ENCODE data around the gene NGEF. TPM values are rescaled to one million over a fixed set of nuclear protein-coding genes. Genes with fewer than 3 reads are reported as not detected.

Gene NGEF
- total RNA-seq, 4 donors from 2014 or later: 0.29 to 18.4 (median 5.2) TPM

DNA sequence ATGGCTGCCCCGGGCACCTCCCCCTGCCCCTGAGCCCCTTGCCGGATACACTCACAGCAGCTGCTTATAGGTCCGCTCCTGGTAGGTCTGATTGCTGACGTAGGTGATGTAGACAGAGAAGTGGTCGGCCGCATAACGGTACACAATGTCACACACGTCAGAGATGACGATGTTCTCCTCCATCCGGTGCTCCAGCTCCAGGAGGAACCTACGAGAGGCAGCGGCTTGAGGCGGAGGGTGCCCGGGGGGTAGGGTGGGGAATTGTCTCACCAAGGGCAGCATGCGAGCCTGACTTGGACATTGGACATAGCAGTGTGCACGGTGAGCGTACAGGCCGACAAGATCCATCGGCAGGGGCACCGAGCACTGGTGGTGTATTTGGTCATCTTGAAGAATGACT lies 120.2 kb downstream of the NGEF start:
- Histone ChIP-seq H3K9me3 (no peaks in the 10 kb centered on the region), H3K4me3 (no peak overlapping the region), H3K36me3 (no peaks in the 10 kb centered on the region), H3K27ac (no peak overlapping the region), H3K27me3 (no peaks in the 10 kb centered on the region), H3K4me1 (no peaks in the 10 kb centered on the region)
- intact Hi-C loops (cut with DNase I; ENCODE audit: low total_unique reads): no loop called here
- no peak for DNase-seq
- TF ChIP-seq POLR2A (IDR thresholded peaks at IDR 0.05) (no peak), CTCF (IDR thresholded peaks at IDR 0.05) (no peak)

DNA sequence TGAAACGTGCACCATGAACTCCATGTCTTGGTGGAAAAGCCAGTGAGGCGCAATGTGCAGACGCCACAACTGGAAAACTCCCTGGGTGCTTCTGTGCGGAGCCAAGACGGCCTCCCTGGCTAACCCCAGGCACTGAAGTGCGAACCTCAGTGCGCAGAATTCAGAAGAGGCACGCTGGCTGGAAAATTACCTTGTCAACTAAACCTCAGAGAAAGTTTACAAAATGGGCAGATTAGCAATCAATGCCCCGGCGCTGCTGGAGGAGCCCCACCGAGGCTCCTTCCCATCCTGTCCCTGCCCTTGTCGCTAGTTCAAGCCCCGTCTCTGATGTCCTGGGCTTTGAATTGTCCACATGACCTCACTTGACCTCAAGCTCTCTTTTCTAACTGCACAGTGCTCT lies 120.8 kb downstream of the NGEF start:
- intact Hi-C loops (cut with DNase I; ENCODE audit: low total_unique reads): no loop called here
- no peak for DNase-seq
- no peaks in the 10 kb centered on the region for H3K27me3 ChIP-seq
- no peaks in the 10 kb centered on the region for H3K36me3 ChIP-seq
- no peaks in the 10 kb centered on the region for H3K9me3 ChIP-seq
- no peak overlapping the region for H3K4me3 ChIP-seq
- H3K27ac ChIP-seq: no peak overlapping the region
- no peaks in the 10 kb centered on the region for H3K4me1 ChIP-seq
- TF ChIP-seq CTCF (IDR thresholded peaks at IDR 0.05) (no peak), POLR2A (IDR thresholded peaks at IDR 0.05) (no peak)

GRCh38 chr2:232891621-232892071 lies 121.4 kb downstream of the NGEF start:
- H3K27ac ChIP-seq: no peak overlapping the region
- H3K27me3 ChIP-seq: no peaks in the 10 kb centered on the region
- H3K4me3 ChIP-seq: no peak overlapping the region

DNA sequence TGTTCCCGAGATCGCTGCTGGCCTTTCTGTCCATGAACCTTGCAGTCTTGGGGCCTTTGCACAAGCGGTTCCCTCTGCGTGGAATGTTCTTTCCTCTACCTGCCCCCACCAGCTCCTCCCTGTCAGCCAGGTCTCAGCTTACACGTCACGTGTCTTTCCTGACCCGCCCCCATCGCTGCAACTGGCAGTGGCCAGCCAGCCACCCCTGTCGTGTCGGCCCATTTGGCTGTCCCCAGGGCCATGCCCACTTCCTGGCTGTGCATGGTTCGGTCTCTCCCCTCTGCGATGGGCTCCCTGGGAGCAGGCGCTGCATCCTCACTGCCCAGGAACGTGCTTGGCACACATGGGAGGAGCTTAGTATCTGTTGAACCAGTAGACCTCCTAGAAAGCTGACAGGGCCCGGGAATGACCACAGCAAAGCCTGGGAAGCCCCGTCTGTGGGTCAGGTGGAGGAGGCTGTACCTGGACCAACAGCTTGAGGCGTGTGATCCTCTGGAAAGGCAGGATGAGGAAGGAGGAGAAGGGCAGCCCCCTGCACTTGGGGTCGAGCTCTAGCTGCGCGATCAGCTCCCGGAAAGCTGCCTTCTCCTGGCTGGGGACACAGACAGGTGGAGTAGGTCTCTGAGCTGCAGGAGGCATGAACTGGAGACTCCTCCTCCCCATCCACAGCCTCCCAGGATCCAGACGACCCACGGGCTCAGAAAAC lies 122.0 kb downstream of the NGEF start:
- no peak for DNase-seq
- no peaks in the 10 kb centered on the region for H3K27me3 ChIP-seq
- no peaks in the 10 kb centered on the region for H3K9me3 ChIP-seq
- no peak overlapping the region for H3K27ac ChIP-seq
- no peak overlapping the region for H3K4me3 ChIP-seq
- TF ChIP-seq CTCF (IDR thresholded peaks at IDR 0.05): no peak
- TF ChIP-seq POLR2A (IDR thresholded peaks at IDR 0.05): no peak
- intact Hi-C loops (cut with DNase I; ENCODE audit: low total_unique reads): no loop called here
- no peaks in the 10 kb centered on the region for H3K4me1 ChIP-seq
- H3K36me3 ChIP-seq: no peaks in the 10 kb centered on the region

More at GRCh38 chr2:232891621-232892071, 121.4 kb downstream of the NGEF start:
- no peaks in the 10 kb centered on the region for H3K36me3 ChIP-seq
- intact Hi-C loops (cut with DNase I; ENCODE audit: low total_unique reads): no loop called here
- no peaks in the 10 kb centered on the region for H3K9me3 ChIP-seq
- TF ChIP-seq POLR2A (IDR thresholded peaks at IDR 0.05): no peak
- TF ChIP-seq CTCF (IDR thresholded peaks at IDR 0.05): no peak
- no peaks in the 10 kb centered on the region for H3K4me1 ChIP-seq
- DNase-seq: no peak

- TF ChIP-seq CTCF (IDR thresholded peaks at IDR 0.05) (no peak), POLR2A (IDR thresholded peaks at IDR 0.05) (no peak)
- Histone ChIP-seq H3K36me3 (no peaks in the 10 kb centered on the region), H3K4me1 (no peaks in the 10 kb centered on the region), H3K27me3 (no peaks in the 10 kb centered on the region), H3K27ac (no peak overlapping the region), H3K9me3 (no peaks in the 10 kb centered on the region), H3K4me3 (no peak overlapping the region)
- DNase-seq: no peak
- intact Hi-C loops (cut with DNase I; ENCODE audit: low total_unique reads): no loop called here
These were observed 122.5 kb downstream of the NGEF start for GRCh38 chr2:232890536-232890895.

Measured in uterus (tissue), 4 donors.